H54 (cell line): ENCODE measurements around the gene MPHOSPH9.
"Not testable (repeated sequence)": the region's sequence is repeated elsewhere in the genome, so short reads cannot be mapped to it uniquely, and the experiment has no call there.

ENCODE experiments used
- DNase-seq: peaks from one replicate; pipeline ENCODE4 v3.0.0; 2011; ENCODE audit warnings: low spot score, mixed read lengths; ENCODE audit not compliant: insufficient read length
- FAIRE-seq: peaks from 3 replicates; lab custom pipeline; 2011; peaks lifted over from hg19 to GRCh38; lab: Jason Lieb, UNC
- POLR2A ChIP-seq: IDR thresholded peaks from 2 replicates; pipeline ENCODE4 v1.6.1; 2011; ENCODE audit warnings: low read depth, mild to moderate bottlenecking, low read length

Gene MPHOSPH9

GRCh38 chr12:123266679-123267277 lies 33.8 kb upstream of the MPHOSPH9 start:
- DNase-seq, result no peak
- no peak for TF ChIP-seq POLR2A
- no peak for FAIRE-seq

- no peak for FAIRE-seq
Observed at GRCh38 chr12:123265851-123266678, 33.1 kb upstream of the MPHOSPH9 start.

GRCh38 chr12:123264642-123265041 lies 31.7 kb upstream of the MPHOSPH9 start:
- no peak for FAIRE-seq
- TF ChIP-seq POLR2A, result no peak
- DNase-seq, result no peak

More at GRCh38 chr12:123265851-123266678, 33.1 kb upstream of the MPHOSPH9 start:
- TF ChIP-seq POLR2A, result no peak
- DNase-seq, result no peak

- no peak for TF ChIP-seq POLR2A
- DNase-seq, result no peak
- FAIRE-seq, result no peak
Observed at GRCh38 chr12:123263196-123263817, 30.4 kb upstream of the MPHOSPH9 start.

GRCh38 chr12:123261196-123261595 lies 28.3 kb upstream of the MPHOSPH9 start:
- FAIRE-seq, result no peak
- no peak for TF ChIP-seq POLR2A
- no peak for DNase-seq

GRCh38 chr12:123260081-123260480 lies 27.1 kb upstream of the MPHOSPH9 start:
- FAIRE-seq (no peak), DNase-seq (no peak)
- no peak for TF ChIP-seq POLR2A

GRCh38 chr12:123258593-123258992 lies 25.7 kb upstream of the MPHOSPH9 start:
- no peak for TF ChIP-seq POLR2A
- FAIRE-seq (no peak), DNase-seq (no peak)

GRCh38 chr12:123254853-123255446 lies 22.0 kb upstream of the MPHOSPH9 start:
- FAIRE-seq (no peak), DNase-seq (no peak)
- TF ChIP-seq POLR2A, result no peak

- FAIRE-seq (no peak), DNase-seq (no peak)
- no peak for TF ChIP-seq POLR2A
Observed at GRCh38 chr12:123253641-123254459, 20.9 kb upstream of the MPHOSPH9 start.

GRCh38 chr12:123252365-123252764 lies 19.4 kb upstream of the MPHOSPH9 start:
- DNase-seq, FAIRE-seq: not testable (repeated sequence)

GRCh38 chr12:123251403-123252076 lies 18.6 kb upstream of the MPHOSPH9 start:
- FAIRE-seq (no peak), DNase-seq (no peak)
- no peak for TF ChIP-seq POLR2A

- FAIRE-seq (peak; percentile 45), DNase-seq (no peak)
- no peak for TF ChIP-seq POLR2A
Observed at GRCh38 chr12:123250471-123251383, 17.8 kb upstream of the MPHOSPH9 start.

- not testable (repeated sequence) for FAIRE-seq, DNase-seq
Observed at GRCh38 chr12:123248996-123249741, 16.2 kb upstream of the MPHOSPH9 start.

- DNase-seq, FAIRE-seq: not testable (repeated sequence)
Observed at GRCh38 chr12:123248129-123248528, 15.2 kb upstream of the MPHOSPH9 start.
